ENCODE data around the gene DCP1A.

DNA sequence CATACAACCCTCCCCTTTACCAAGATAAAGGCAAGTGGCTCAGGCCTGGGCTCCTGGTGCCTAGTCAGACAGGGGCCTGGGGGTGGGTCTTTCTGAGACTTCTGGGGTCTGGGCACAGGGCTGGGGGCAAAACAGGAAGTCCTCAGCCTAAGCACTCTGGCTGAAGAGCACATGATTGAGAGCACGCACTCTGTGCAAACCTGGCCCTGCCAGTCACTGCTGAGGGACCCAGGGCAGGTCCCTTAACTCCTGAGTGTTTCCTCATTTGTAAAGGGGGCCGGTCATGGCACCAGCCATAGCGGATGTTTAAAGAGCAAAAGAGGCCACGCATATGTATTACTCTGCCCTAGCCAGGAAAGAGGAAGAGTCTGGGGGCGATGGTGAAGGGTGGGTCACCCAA is 107.5 kb downstream of the DCP1A start:
- TF ChIP-seq CTCF (IDR thresholded peaks at IDR 0.05; ENCODE audit: insufficient read depth, low read length, poor library complexity, severe bottlenecking) (no peak), EZH2phosphoT487 (conservative IDR thresholded peaks at IDR 0.05; ENCODE audit: low read length) (no peak)
